ENCODE measurements around the gene LAMC1.

Gene LAMC1

GRCh38 chr1:183021405-183022201 is 1.6 kb upstream of the LAMC1 start:
- DNase-seq (ENCODE audit: low spot score) = no peak

GRCh38 chr1:183022202-183023145 is 746 bp upstream of the LAMC1 start:
- DNase-seq (ENCODE audit: low spot score) = peak; percentile 86

GRCh38 chr1:183023601-183024316 is 539 bp downstream of the LAMC1 start:
- DNase-seq (ENCODE audit: low spot score) = peak; percentile 80

GRCh38 chr1:183024317-183025009 is 1.2 kb downstream of the LAMC1 start:
- DNase-seq (ENCODE audit: low spot score) = no peak

GRCh38 chr1:183025010-183025337 is 1.8 kb downstream of the LAMC1 start:
- no peak for DNase-seq (ENCODE audit: low spot score)

- DNase-seq (ENCODE audit: low spot score) = no peak
Observed at GRCh38 chr1:183025782-183026774, 2.9 kb downstream of the LAMC1 start.

GRCh38 chr1:183027031-183027430 is 3.8 kb downstream of the LAMC1 start:
- no peak for DNase-seq (ENCODE audit: low spot score)

- no peak for DNase-seq (ENCODE audit: low spot score)
Observed at GRCh38 chr1:183027791-183028190, 4.6 kb downstream of the LAMC1 start.

GRCh38 chr1:183029591-183030000 is 6.4 kb downstream of the LAMC1 start:
- no peak for DNase-seq (ENCODE audit: low spot score)

GRCh38 chr1:183030053-183030452 is 6.8 kb downstream of the LAMC1 start:
- DNase-seq (ENCODE audit: low spot score) = no peak

GRCh38 chr1:183032122-183032921 is 9.1 kb downstream of the LAMC1 start:
- no peak for DNase-seq (ENCODE audit: low spot score)

GRCh38 chr1:183033205-183033604 is 10.0 kb downstream of the LAMC1 start:
- DNase-seq (ENCODE audit: low spot score) = no peak

GRCh38 chr1:183034682-183035081 is 11.5 kb downstream of the LAMC1 start:
- no peak for DNase-seq (ENCODE audit: low spot score)

GRCh38 chr1:183038333-183038866 is 15.2 kb downstream of the LAMC1 start:
- no peak for DNase-seq (ENCODE audit: low spot score)

- no peak for DNase-seq (ENCODE audit: low spot score)
Observed at GRCh38 chr1:183038913-183039312, 15.7 kb downstream of the LAMC1 start.

- no peak for DNase-seq (ENCODE audit: low spot score)
Observed at GRCh38 chr1:183039330-183039729, 16.1 kb downstream of the LAMC1 start.

GRCh38 chr1:183039985-183040447 is 16.8 kb downstream of the LAMC1 start:
- no peak for DNase-seq (ENCODE audit: low spot score)

- DNase-seq (ENCODE audit: low spot score) = no peak
Observed at GRCh38 chr1:183040547-183040971, 17.3 kb downstream of the LAMC1 start.

GRCh38 chr1:183043254-183043653 is 20.0 kb downstream of the LAMC1 start:
- DNase-seq (ENCODE audit: low spot score) = no peak
